Ishikawa (cell line): ENCODE data around the gene LRFN4.

Source experiments
- CEBPB ChIP-seq: IDR thresholded peaks from 2 replicates; pipeline ENCODE4 v1.6.1; 2012
- CREB1 ChIP-seq: IDR thresholded peaks from 2 replicates; pipeline ENCODE4 v1.6.1; 2012; ENCODE audit warnings: low read depth
- EGR1 ChIP-seq: IDR thresholded peaks from 2 replicates; pipeline ENCODE4 v1.6.1; 2012
- EP300 ChIP-seq: IDR thresholded peaks from 2 replicates; pipeline ENCODE4 v1.6.1; 2012; ENCODE audit warnings: borderline replicate concordance
- FOXM1 ChIP-seq: IDR thresholded peaks from 2 replicates; pipeline ENCODE4 v1.6.1; 2012; ENCODE audit warnings: low read depth, borderline replicate concordance
- MAX ChIP-seq: IDR thresholded peaks from 2 replicates; pipeline ENCODE4 v1.6.1; 2012
- NFIC ChIP-seq: IDR thresholded peaks from 2 replicates; pipeline ENCODE4 v1.6.1; 2012
- RAD21 ChIP-seq: IDR thresholded peaks from 2 replicates; pipeline ENCODE4 v1.6.1; 2012; ENCODE audit warnings: low read depth
- REST ChIP-seq: IDR thresholded peaks from 2 replicates; pipeline ENCODE4 v1.6.1; 2012; ENCODE audit warnings: low read depth, mild to moderate bottlenecking
- TAF1 ChIP-seq: IDR thresholded peaks from 2 replicates; pipeline ENCODE4 v1.6.1; 2012; ENCODE audit warnings: low read depth, mild to moderate bottlenecking
- TCF12 ChIP-seq: IDR thresholded peaks from 2 replicates; pipeline ENCODE4 v1.6.1; 2012; ENCODE audit warnings: low read depth
- TEAD4 ChIP-seq: IDR thresholded peaks from 2 replicates; pipeline ENCODE4 v1.6.1; 2012
- USF1 ChIP-seq: IDR thresholded peaks from 2 replicates; pipeline ENCODE4 v1.6.1; 2012
- YY1 ChIP-seq: IDR thresholded peaks from 2 replicates; pipeline ENCODE4 v1.6.1; 2012; ENCODE audit warnings: low read depth
- ZBTB7A ChIP-seq: IDR thresholded peaks from 2 replicates; pipeline ENCODE4 v1.6.1; 2012; ENCODE audit warnings: low read depth

The LRFN4 gene

DNA sequence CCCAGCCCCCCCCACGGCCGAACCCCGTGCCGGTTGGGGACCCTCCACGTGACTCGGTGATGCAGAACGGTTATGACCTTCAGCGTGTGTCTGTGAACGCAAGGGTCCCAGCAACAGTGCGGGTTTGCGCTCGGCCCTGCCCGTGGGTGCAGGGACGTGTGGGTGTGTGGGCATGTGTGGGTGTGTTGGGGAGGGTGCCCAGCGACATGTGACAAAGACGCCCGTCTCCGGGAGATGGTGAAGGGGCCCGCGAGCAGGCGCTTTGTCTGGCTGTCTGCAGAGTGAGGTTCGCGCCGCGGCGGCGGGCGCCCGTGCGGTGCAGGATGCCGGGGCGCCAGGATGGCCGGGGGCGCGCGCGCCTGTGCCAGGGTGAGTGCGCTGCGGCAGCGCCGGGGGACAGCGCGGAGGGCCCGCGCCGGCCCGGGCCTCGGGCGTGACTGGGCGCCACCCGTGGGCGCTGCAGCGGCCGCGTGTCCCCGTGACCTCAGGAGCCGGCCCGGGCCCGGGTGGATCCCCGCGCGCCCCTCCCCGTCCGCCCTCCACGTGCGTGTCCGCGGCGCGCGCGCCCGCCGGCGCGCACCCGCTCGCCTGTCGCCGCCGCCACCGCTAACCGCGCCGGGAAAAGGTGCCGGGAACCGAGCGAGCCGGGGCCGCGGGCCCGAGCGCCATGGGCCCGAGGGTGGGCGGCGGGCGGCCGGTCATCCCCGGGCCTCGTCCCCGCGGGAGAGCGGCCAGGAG, at the start of gene LRFN4:
Gene LRFN4 (plus strand): TSS at position 569 of the 738 bp plus-strand sequence. CDS start 681 bp downstream, outside the sequence.
- TF ChIP-seq REST (no peak), TCF12 (no peak; the same call in 1 of the 2 replicates), CREB1 (no peak), ZBTB7A (peak; percentile 73; the same call in 1 of the 2 replicates), TAF1 (no peak), EP300 (no peak), RAD21 (no peak), MAX (peak; percentile 71), EGR1 (peak; percentile 96), CEBPB (no peak), TEAD4 (peak; percentile 14), USF1 (peak; percentile 86), YY1 (no peak), NFIC (no peak), FOXM1 (no peak)

DNA sequence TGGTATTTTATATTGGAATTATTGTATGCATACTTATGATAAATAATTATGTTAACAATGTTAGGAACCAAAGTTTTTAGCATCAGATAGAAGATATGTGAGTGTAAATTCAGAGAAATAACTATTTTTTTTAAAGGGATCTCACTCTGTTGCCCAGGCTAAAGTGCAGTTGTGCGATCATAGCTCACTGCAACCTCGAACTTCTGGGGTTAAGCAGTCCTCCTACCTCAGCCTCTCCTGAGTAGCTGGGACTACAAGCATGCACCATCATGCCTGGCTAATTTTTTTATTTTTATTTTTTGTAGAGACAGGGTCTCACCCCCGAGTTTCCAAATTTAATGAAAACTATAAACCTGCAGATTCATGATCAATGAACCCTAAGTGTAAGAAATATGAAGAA, 47.3 kb upstream of the LRFN4 start:
- TF ChIP-seq USF1 (no peak), YY1 (no peak), ZBTB7A (no peak), TAF1 (no peak), TCF12 (no peak), EGR1 (no peak), RAD21 (no peak), FOXM1 (no peak), NFIC (no peak), CEBPB (no peak), TEAD4 (no peak), EP300 (no peak), MAX (no peak), REST (no peak), CREB1 (no peak)

GRCh38 chr11:66810576-66811185, 46.2 kb upstream of the LRFN4 start:
- no peak for TF ChIP-seq CREB1
- no peak for TF ChIP-seq CEBPB
- TF ChIP-seq TEAD4, result no peak
- no peak for TF ChIP-seq TAF1
- no peak for TF ChIP-seq ZBTB7A
- no peak for TF ChIP-seq RAD21
- no peak for TF ChIP-seq REST
- no peak for TF ChIP-seq EGR1
- no peak for TF ChIP-seq FOXM1
- no peak for TF ChIP-seq NFIC
- TF ChIP-seq MAX, result no peak
- no peak for TF ChIP-seq YY1
- no peak for TF ChIP-seq USF1
